OCI-LY1 (cell line): ENCODE results near the gene NR2F1-AS1.

Source experiments
- H2AFZ ChIP-seq: fragments of 200-600 bp; sonication (generic), shearing (Covaris generic); 2 replicates; pipeline ENCODE4 v1.6.0; 2014; ENCODE audit warnings: antibody characterized with exemption, mild to moderate bottlenecking, low read length
- H3F3A ChIP-seq: fragments of 200-600 bp; sonication (generic), shearing (Covaris generic); 2 replicates; pipeline ENCODE4 v1.6.0; 2014; ENCODE audit warnings: mild to moderate bottlenecking, antibody characterized with exemption, low read length, moderate library complexity; ENCODE audit not compliant: insufficient read depth
- H3K27ac ChIP-seq: fragments of 200-600 bp; sonication (generic); 2 replicates; pipeline ENCODE4 v1.5.1; 2014; ENCODE audit warnings: low read length, mixed run types, mild to moderate bottlenecking, low read depth; ENCODE audit not compliant: poor library complexity, severe bottlenecking
- H3K27me3 ChIP-seq: fragments of 200-600 bp; sonication (generic); 2 replicates; pipeline ENCODE4 v1.6.0; 2014; ENCODE audit warnings: antibody characterized with exemption, mild to moderate bottlenecking, low read length, moderate library complexity; ENCODE audit not compliant: insufficient read depth
- H3K36me3 ChIP-seq: fragments of 200-600 bp; sonication (generic); 2 replicates; pipeline ENCODE4 v1.6.1; 2014; ENCODE audit warnings: mild to moderate bottlenecking, antibody characterized with exemption, low read length, moderate library complexity, mixed read lengths; ENCODE audit not compliant: insufficient read depth
- H3K4me1 ChIP-seq: fragments of 200-600 bp; sonication (generic); 2 replicates; pipeline ENCODE4 v1.5.1; 2014; ENCODE audit warnings: mild to moderate bottlenecking, low read length, moderate library complexity; ENCODE audit not compliant: insufficient read depth, severe bottlenecking
- H3K4me2 ChIP-seq: fragments of 200-600 bp; sonication (generic), shearing (Covaris generic); 2 replicates; pipeline ENCODE4 v1.6.1; 2014; ENCODE audit warnings: low read length
- H3K4me3 ChIP-seq: fragments of 200-600 bp; sonication (generic); 2 replicates; pipeline ENCODE4 v1.5.1; 2014; ENCODE audit warnings: low read length, low read depth, mild to moderate bottlenecking, mixed read lengths; ENCODE audit not compliant: poor library complexity, severe bottlenecking
- H3K79me2 ChIP-seq: fragments of 200-600 bp; shearing (Covaris generic); 2 replicates; pipeline ENCODE4 v1.6.1; 2016; ENCODE audit warnings: mixed run types, low read length, mixed read lengths; ENCODE audit not compliant: insufficient read depth
- H3K9ac ChIP-seq: fragments of 200-600 bp; sonication (generic), shearing (Covaris generic); 2 replicates; pipeline ENCODE4 v1.6.1; 2014; ENCODE audit warnings: mild to moderate bottlenecking, low read length, mixed read lengths
- H3K9me2 ChIP-seq: fragments of 200-600 bp; sonication (generic), shearing (Covaris generic); 2 replicates; pipeline ENCODE4 v1.6.1; 2014; ENCODE audit warnings: low read depth, mild to moderate bottlenecking, low read length, mixed read lengths
- H3K9me3 ChIP-seq: fragments of 200-600 bp; shearing (Covaris generic); 2 replicates; pipeline ENCODE4 v1.6.1; 2014; ENCODE audit warnings: low read length, mixed read lengths
- H4K20me1 ChIP-seq: fragments of 200-600 bp; sonication (generic), shearing (Covaris generic); 2 replicates; pipeline ENCODE4 v1.6.0; 2016; ENCODE audit warnings: mild to moderate bottlenecking, low read length; ENCODE audit not compliant: insufficient read depth
- EZH2 ChIP-seq: fragments of 200-600 bp; sonication (generic), shearing (Covaris generic); IDR thresholded peaks from 2 replicates; pipeline ENCODE4 v1.8.0; 2017; ENCODE audit warnings: borderline replicate concordance, mixed run types, mild to moderate bottlenecking, antibody characterized with exemption, low read length, moderate library complexity, mixed read lengths
- TF ChIP-seq, protein P1 (sequence below): fragments of 200-600 bp; sonication (generic), shearing (Covaris generic); IDR thresholded peaks from 2 replicates; pipeline ENCODE4 v1.5.1; 2017; ENCODE audit warnings: mild to moderate bottlenecking, antibody characterized with exemption, low read length, moderate library complexity, mixed read lengths

NR2F1-AS1 gene

DNA sequence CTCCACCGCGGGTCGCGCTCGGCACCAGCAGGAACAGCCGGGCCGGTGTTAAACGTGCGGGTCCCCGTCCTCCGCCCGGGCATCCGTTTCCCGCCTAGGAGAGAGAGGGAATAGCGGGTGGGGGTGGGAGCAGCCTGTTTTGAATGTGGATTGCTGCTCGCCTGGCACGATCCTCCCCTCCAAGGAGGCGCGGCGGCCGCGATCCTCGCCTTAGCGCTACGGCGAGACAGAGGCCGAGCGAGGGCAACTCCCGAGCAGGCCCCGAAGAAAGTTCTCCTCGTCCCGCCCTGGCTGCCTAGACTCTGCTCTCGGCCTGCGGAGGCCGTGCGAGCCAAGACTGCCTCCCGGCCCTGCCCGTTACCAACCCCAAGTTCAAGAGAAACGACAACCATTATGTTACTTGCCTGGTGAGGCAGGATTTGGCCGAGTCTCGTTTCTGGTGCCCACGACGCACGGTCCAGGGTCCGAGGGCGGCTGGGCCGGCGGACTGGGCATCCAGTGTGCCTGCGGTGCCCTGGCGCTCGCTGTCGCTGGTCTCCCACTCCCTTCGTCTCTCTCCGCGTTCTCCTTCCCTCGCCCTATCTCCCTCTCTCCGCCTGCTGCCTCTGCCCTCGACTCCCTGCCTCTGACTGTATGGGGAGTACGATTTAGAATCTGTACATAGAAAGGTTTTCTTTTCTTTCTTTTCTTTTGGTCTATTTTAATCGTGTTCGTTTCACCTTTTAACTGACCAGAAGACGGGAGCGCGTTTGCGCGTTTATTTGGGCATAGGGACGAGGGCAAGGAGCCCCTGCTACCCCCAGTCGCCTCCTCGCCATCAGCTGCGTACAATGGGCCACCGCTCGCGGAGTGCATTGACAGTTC is 724 bp downstream of the NR2F1-AS1 start:
- Histone ChIP-seq H3K27ac (no peak overlapping the region), H3K79me2 (no peaks in the 10 kb centered on the region), H3K9me3 (no peaks in the 10 kb centered on the region), H3K4me3 (peak overlapping the region; percentile 52), H3F3A (no peaks in the 10 kb centered on the region), H3K27me3 (no peaks in the 10 kb centered on the region), H3K36me3 (no peaks in the 10 kb centered on the region), H3K4me2 (0 out of 2 replicates have a peak overlapping the region, but pooled peaks have one; percentile 77), H4K20me1 (no peaks in the 10 kb centered on the region), H3K9me2 (no peaks in the 10 kb centered on the region), H3K9ac (no peak overlapping the region), H3K4me1 (peaks cover 27% of the 10 kb centered on the region), H2AFZ (no peak overlapping the region)
- TF ChIP-seq, protein P1, sequence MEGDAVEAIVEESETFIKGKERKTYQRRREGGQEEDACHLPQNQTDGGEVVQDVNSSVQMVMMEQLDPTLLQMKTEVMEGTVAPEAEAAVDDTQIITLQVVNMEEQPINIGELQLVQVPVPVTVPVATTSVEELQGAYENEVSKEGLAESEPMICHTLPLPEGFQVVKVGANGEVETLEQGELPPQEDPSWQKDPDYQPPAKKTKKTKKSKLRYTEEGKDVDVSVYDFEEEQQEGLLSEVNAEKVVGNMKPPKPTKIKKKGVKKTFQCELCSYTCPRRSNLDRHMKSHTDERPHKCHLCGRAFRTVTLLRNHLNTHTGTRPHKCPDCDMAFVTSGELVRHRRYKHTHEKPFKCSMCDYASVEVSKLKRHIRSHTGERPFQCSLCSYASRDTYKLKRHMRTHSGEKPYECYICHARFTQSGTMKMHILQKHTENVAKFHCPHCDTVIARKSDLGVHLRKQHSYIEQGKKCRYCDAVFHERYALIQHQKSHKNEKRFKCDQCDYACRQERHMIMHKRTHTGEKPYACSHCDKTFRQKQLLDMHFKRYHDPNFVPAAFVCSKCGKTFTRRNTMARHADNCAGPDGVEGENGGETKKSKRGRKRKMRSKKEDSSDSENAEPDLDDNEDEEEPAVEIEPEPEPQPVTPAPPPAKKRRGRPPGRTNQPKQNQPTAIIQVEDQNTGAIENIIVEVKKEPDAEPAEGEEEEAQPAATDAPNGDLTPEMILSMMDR: no peak
- no peak for TF ChIP-seq EZH2

DNA sequence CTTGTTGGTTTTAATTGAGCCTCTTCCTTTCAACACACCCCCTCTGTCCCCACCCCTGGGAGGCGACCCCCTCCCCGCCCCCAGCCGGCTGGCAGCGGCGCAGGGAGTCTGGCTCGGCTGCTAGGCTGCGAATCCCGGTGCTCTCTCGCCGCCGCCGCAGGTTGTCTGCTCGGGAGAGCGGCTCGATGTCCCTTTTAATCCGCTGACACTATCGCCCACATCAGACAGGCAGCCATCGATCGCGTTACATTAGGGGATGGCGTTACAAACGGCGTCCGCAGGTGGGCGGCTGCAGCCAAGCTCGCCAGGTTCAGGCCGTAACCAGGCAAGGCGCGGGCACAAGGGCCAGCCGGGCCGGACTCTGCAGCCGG is 1.3 kb downstream of the NR2F1-AS1 start:
- H3K27ac ChIP-seq: no peak overlapping the region
- TF ChIP-seq EZH2: no peak
- TF ChIP-seq, protein P1: no peak
- H3F3A ChIP-seq: no peaks in the 10 kb centered on the region
- no peak overlapping the region for H3K4me3 ChIP-seq
- H3K79me2 ChIP-seq: no peaks in the 10 kb centered on the region
- H3K9ac ChIP-seq: no peak overlapping the region
- no peaks in the 10 kb centered on the region for H4K20me1 ChIP-seq
- no peaks in the 10 kb centered on the region for H3K9me2 ChIP-seq
- no peak overlapping the region for H3K4me2 ChIP-seq
- no peaks in the 10 kb centered on the region for H3K36me3 ChIP-seq
- peaks cover 27% of the 10 kb centered on the region for H3K4me1 ChIP-seq
- no peaks in the 10 kb centered on the region for H3K27me3 ChIP-seq
- H2AFZ ChIP-seq: no peak overlapping the region
- no peaks in the 10 kb centered on the region for H3K9me3 ChIP-seq

DNA sequence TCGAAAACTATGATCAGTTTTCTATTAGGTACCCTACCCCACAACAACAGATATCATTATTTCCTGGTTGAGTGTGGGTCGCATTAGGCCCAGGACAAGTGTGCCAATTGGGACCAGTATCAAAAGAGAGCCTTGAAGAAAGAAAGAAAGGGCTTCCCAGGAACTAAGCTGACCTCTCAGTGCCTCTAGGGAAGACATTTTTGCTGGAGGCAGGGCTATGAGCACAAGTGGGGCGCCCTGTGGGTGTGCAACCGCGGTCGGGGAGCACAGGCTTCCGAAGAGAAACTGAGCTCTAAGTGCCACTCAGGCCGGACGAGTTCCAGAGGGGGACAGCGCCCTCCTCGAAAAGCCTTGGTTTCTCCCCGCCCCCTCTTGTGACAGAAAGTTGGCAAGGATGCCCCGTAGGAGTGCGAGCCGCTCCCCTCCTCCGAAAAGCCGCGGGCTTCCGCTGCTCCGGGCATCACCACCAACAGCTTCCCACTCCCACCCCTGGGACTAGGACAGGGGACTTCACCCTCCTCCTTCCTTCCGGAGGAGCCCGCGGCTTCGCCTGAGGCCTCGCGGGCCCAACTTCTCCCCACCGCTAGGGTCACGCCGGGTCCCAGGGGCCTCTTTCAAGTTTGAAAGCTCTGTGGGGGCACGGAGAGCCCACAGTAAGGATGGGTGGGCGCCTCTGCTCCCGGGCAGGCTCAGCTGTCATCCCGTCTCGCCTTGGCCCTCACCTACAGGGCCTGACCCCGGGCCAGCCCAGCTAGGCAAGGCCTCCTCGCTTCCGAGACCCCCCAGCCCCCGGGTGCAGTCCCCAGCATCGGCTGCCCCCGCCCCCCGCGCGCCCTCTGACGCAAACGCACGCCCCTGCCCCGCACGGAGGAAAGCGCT is 2.0 kb downstream of the NR2F1-AS1 start:
- Histone ChIP-seq H2AFZ (no peak overlapping the region), H3K36me3 (no peaks in the 10 kb centered on the region), H3K9me2 (no peaks in the 10 kb centered on the region), H4K20me1 (no peaks in the 10 kb centered on the region), H3K27ac (no peak overlapping the region), H3K79me2 (no peaks in the 10 kb centered on the region), H3K4me2 (no peak overlapping the region), H3K4me1 (peaks cover 27% of the 10 kb centered on the region), H3K4me3 (no peak overlapping the region), H3K9ac (no peak overlapping the region), H3K9me3 (no peaks in the 10 kb centered on the region), H3K27me3 (no peaks in the 10 kb centered on the region), H3F3A (no peaks in the 10 kb centered on the region)
- TF ChIP-seq, protein P1: no peak
- no peak for TF ChIP-seq EZH2
